ENCODE results near the gene TMEM175. TPM values are rescaled to one million over a fixed set of nuclear protein-coding genes. Genes with fewer than 3 reads are reported as not detected.

TMEM175 gene
- total RNA-seq, 4 donors from 2014 or later, result 17.4 to 39.1 (median 30.1) TPM

GRCh38 chr4:966266-967112 lies 34.2 kb downstream of the TMEM175 start:
- no peak for TF ChIP-seq POLR2A (IDR thresholded peaks at IDR 0.05)
- no peak for TF ChIP-seq CTCF (IDR thresholded peaks at IDR 0.05)
- WGBS, 2 donors, result 82% methylated on average over 21 to 24 of the region's 48 CpGs
- intact Hi-C loops (cut with DNase I; ENCODE audit: low total_unique reads), result no loop called here
- no peak for DNase-seq (ENCODE audit: low spot score in 2 of 2)
- H3K4me3 ChIP-seq (ENCODE audit: low read depth, poor library complexity, severe bottlenecking), result no peak overlapping the region

GRCh38 chr4:967113-968104 lies 35.1 kb downstream of the TMEM175 start:
- no peak overlapping the region for H3K4me3 ChIP-seq (ENCODE audit: low read depth, poor library complexity, severe bottlenecking)
- DNase-seq (ENCODE audit: low spot score in 2 of 2), result no peak
- intact Hi-C loops (cut with DNase I; ENCODE audit: low total_unique reads), result no loop called here
- 60 to 63% methylated on average over 46 to 72 of the region's 76 CpGs for WGBS, 2 donors
- no peak for TF ChIP-seq CTCF (IDR thresholded peaks at IDR 0.05)
- TF ChIP-seq POLR2A (IDR thresholded peaks at IDR 0.05), result no peak

GRCh38 chr4:968221-968620 lies 36.0 kb downstream of the TMEM175 start:
- WGBS, 2 donors, result 44 to 52% methylated on average over 4 to 5 of the region's 24 CpGs
- intact Hi-C loops (cut with DNase I; ENCODE audit: low total_unique reads), result no loop called here
- TF ChIP-seq CTCF (IDR thresholded peaks at IDR 0.05) (no peak), POLR2A (IDR thresholded peaks at IDR 0.05) (no peak)
- no peak for DNase-seq (ENCODE audit: low spot score in 2 of 2)
- H3K4me3 ChIP-seq (ENCODE audit: low read depth, poor library complexity, severe bottlenecking), result no peak overlapping the region

GRCh38 chr4:968621-969394 lies 36.5 kb downstream of the TMEM175 start:
- no peak for DNase-seq (ENCODE audit: low spot score in 2 of 2)
- 91 to 97% methylated on average over 10 to 15 of the region's 23 CpGs for WGBS, 2 donors

More at GRCh38 chr4:968621-969394, 36.5 kb downstream of the TMEM175 start:
- TF ChIP-seq CTCF (IDR thresholded peaks at IDR 0.05) (no peak), POLR2A (IDR thresholded peaks at IDR 0.05) (no peak)
- intact Hi-C loops (cut with DNase I; ENCODE audit: low total_unique reads), result no loop called here
- no peak overlapping the region for H3K4me3 ChIP-seq (ENCODE audit: low read depth, poor library complexity, severe bottlenecking)

Data from lower leg skin (tissue), 4 donors.